CD14-positive monocyte (primary cell): ENCODE measurements around the gene PCDH15. TPM values are rescaled to one million over a fixed set of nuclear protein-coding genes. Genes with fewer than 3 reads are reported as not detected.

Experiments used
- DNase-seq, 3 donors: peaks; one replicate each; pipeline ENCODE4 v3.0.0-alpha.2; 2011 to 2022
- H2AFZ ChIP-seq: 2 replicates; pipeline ENCODE4 v1.6.0; 2012; ENCODE audit warnings: mild to moderate bottlenecking, low read depth, low read length, inconsistent platforms; ENCODE audit not compliant: insufficient read depth, poor library complexity, severe bottlenecking
- H3K27ac ChIP-seq, 2 donors: 1 replicate in 1 of 2; 2 replicates in 1 of 2; pipeline ENCODE4 v1.5.1; 2012 to 2013; ENCODE audit warnings: low read length in 2 of 2, control low read depth in 1 of 2, inconsistent platforms in 1 of 2, low read depth in 1 of 2, mild to moderate bottlenecking in 1 of 2
- H3K27me3 ChIP-seq, 2 donors: one replicate each; pipeline versions ENCODE4 v1.6.0 to v1.6.1; 2011 to 2013; ENCODE audit warnings: low read length in 2 of 2; ENCODE audit not compliant: control insufficient read depth in 2 of 2, insufficient read depth in 2 of 2
- H3K36me3 ChIP-seq, 2 donors: replicated peaks in 1 of 2; 1 replicate in 1 of 2; 2 replicates in 1 of 2; pipeline versions ENCODE4 v1.5.1 to v1.6.1; 2012 to 2013; ENCODE audit warnings: low read length in 2 of 2, control low read depth in 1 of 2, inconsistent platforms in 1 of 2, mild to moderate bottlenecking in 1 of 2; ENCODE audit not compliant: insufficient read depth in 2 of 2, control insufficient read depth in 1 of 2
- H3K4me1 ChIP-seq, 2 donors: 1 replicate in 1 of 2; 2 replicates in 1 of 2; pipeline versions ENCODE4 v1.5.1 to v1.6.1; 2012 to 2013; ENCODE audit warnings: low read length in 2 of 2, control low read depth in 1 of 2, inconsistent platforms in 1 of 2, mild to moderate bottlenecking in 1 of 2, moderate library complexity in 1 of 2; ENCODE audit not compliant: insufficient read depth in 2 of 2, control insufficient read depth in 1 of 2
- H3K4me2 ChIP-seq: replicated peaks from 2 replicates; pipeline ENCODE3; 2012; ENCODE audit warnings: low read length, moderate library complexity, mild to moderate bottlenecking; ENCODE audit not compliant: poor library complexity, severe bottlenecking; ENCODE audit errors: extremely low read depth
- H3K4me3 ChIP-seq, 3 experiments: fragments of 200-600 bp in 1 of 3; sonication (generic) in 1 of 3; replicated peaks in 1 of 3; 1 replicate in 2 of 3; 2 replicates in 1 of 3; pipeline ENCODE4 v1.5.1; 2011 to 2013; ENCODE audit warnings: low read length in 3 of 3, mild to moderate bottlenecking in 3 of 3, control low read depth in 2 of 3, low read depth in 2 of 3, inconsistent platforms in 1 of 3, moderate library complexity in 1 of 3
- H3K79me2 ChIP-seq: 2 replicates; pipeline ENCODE4 v1.6.0; 2012; ENCODE audit warnings: mild to moderate bottlenecking, control low read depth, inconsistent platforms, low read length, moderate library complexity; ENCODE audit not compliant: insufficient read depth
- H3K9ac ChIP-seq: 2 replicates; pipeline ENCODE4 v1.6.0; 2017; ENCODE audit warnings: low read length, mild to moderate bottlenecking; ENCODE audit not compliant: insufficient read depth, poor library complexity, severe bottlenecking
- H3K9me3 ChIP-seq, 2 donors: replicated peaks in 1 of 2; 1 replicate in 1 of 2; 2 replicates in 1 of 2; pipeline versions ENCODE4 v1.5.1 to v1.6.1; 2012 to 2013; ENCODE audit warnings: low read length in 2 of 2, control low read depth in 1 of 2; ENCODE audit not compliant: control insufficient read depth in 1 of 2, insufficient read depth in 1 of 2
- H4K20me1 ChIP-seq: 2 replicates; pipeline ENCODE4 v1.6.0; 2012; ENCODE audit warnings: mild to moderate bottlenecking, low read length, control low read depth, moderate library complexity; ENCODE audit not compliant: insufficient read depth
- H3K27ac Mint-ChIP-seq, 7 donors: one replicate each; pipeline ENCODE4 v1.8.0; 2020; ENCODE audit warnings: mild to moderate bottlenecking in 7 of 7, mixed read lengths in 7 of 7, moderate library complexity in 6 of 7, inconsistent platforms in 2 of 7
- H3K27me3 Mint-ChIP-seq, 3 donors: one replicate each; pipeline ENCODE4 v1.8.0; 2021 to 2022; ENCODE audit warnings: low read depth in 3 of 3, mild to moderate bottlenecking in 3 of 3, mixed read lengths in 3 of 3, moderate library complexity in 3 of 3, inconsistent platforms in 1 of 3
- H3K36me3 Mint-ChIP-seq, 2 donors: one replicate each; pipeline ENCODE4 v1.8.0; 2020; ENCODE audit warnings: mixed read lengths in 2 of 2, inconsistent platforms in 1 of 2, mild to moderate bottlenecking in 1 of 2
- H3K4me1 Mint-ChIP-seq: one replicate; pipeline ENCODE4 v1.8.0; 2020; ENCODE audit warnings: mild to moderate bottlenecking, mixed read lengths
- H3K4me3 Mint-ChIP-seq, 2 donors: one replicate each; pipeline ENCODE4 v1.8.0; 2020; ENCODE audit warnings: mild to moderate bottlenecking in 2 of 2, mixed read lengths in 2 of 2, moderate library complexity in 1 of 2
- H3K9me3 Mint-ChIP-seq, 7 donors: one replicate each; pipeline ENCODE4 v1.8.0; 2020 to 2022; ENCODE audit warnings: mixed read lengths in 7 of 7, mild to moderate bottlenecking in 6 of 7, moderate library complexity in 6 of 7, inconsistent platforms in 2 of 7
- CTCF ChIP-seq: fragments of 200-600 bp; IDR thresholded peaks from one replicate; pipeline ENCODE4 v1.8.0; 2022; ENCODE audit warnings: antibody characterized with exemption, mild to moderate bottlenecking
- WGBS: methylation state at CpG from one replicate; pipeline ENCODE4 v1.1.5; 2013; ENCODE audit warnings: missing lambda C conversion rate; ENCODE audit not compliant: insufficient coverage; 5-methylcytosine and 5-hydroxymethylcytosine counted together
- intact Hi-C, 2 donors: fragments of 100-400 bp; cut with micrococcal nuclease; formaldehyde crosslinking; loops; one replicate each; pipeline versions ENCODE4 v1.15.0 to v1.15.1; 2023
- polyA plus RNA-seq, 3 donors: library from polyadenylated mRNA; depleted of rRNA in 1 of 3; unstranded in 2 of 3; stranded (reverse) in 1 of 3; fragments of 300-500 nt in 2 of 3; fragments of >200 nt in 1 of 3; fragmentation: Illumina TruSeq in 2 of 3; gene quantifications; 1 replicate in 2 of 3; 2 replicates in 1 of 3; pipeline ENCODE4 v1.2.3, GENCODE V29; 2012 to 2021

PCDH15 gene
- polyA plus RNA-seq, 3 donors, result not detected

GRCh38 chr10:54772468-54773122 lies 28.4 kb downstream of the PCDH15 start:
- no peak for TF ChIP-seq CTCF
- intact Hi-C loops, result no loop called here

GRCh38 chr10:54769051-54769450 lies 32.0 kb downstream of the PCDH15 start:
- H3K27ac Mint-ChIP-seq, result no peak overlapping the region
- Histone ChIP-seq H3K9ac (no peak overlapping the region), H4K20me1 (no peaks in the 10 kb centered on the region), H3K4me3 (no peak overlapping the region), H3K79me2 (no peaks in the 10 kb centered on the region), H3K36me3 (no peaks in the 10 kb centered on the region), H2AFZ (no peak overlapping the region), H3K4me2 (no peak overlapping the region), H3K9me3 (no peaks in the 10 kb centered on the region), H3K27me3 (no peaks in the 10 kb centered on the region), H3K27ac (no peak overlapping the region), H3K4me1 (no peaks in the 10 kb centered on the region)
- no CpG with 5 or more reads among the region's 2 CpGs for WGBS
- intact Hi-C loops, result no loop called here
- DNase-seq, result no peak
- TF ChIP-seq CTCF, result no peak
- H3K36me3 Mint-ChIP-seq, result no peaks in the 10 kb centered on the region
- H3K27me3 Mint-ChIP-seq, result no peaks in the 10 kb centered on the region
- peaks cover 0 to 2% (median 0%) of the 10 kb centered on the region in 7 donors for H3K9me3 Mint-ChIP-seq
- H3K4me3 Mint-ChIP-seq, result no peak overlapping the region
- H3K4me1 Mint-ChIP-seq, result no peaks in the 10 kb centered on the region

More at GRCh38 chr10:54772468-54773122, 28.4 kb downstream of the PCDH15 start:
- no peaks in the 10 kb centered on the region for H3K4me1 ChIP-seq
- peaks cover 0 to 6% (median 0%) of the 10 kb centered on the region in 7 donors for H3K9me3 Mint-ChIP-seq
- no peak overlapping the region for H3K4me3 ChIP-seq
- no peak overlapping the region for H3K4me3 Mint-ChIP-seq
- H3K79me2 ChIP-seq, result no peaks in the 10 kb centered on the region
- no peaks in the 10 kb centered on the region for H3K4me1 Mint-ChIP-seq
- H3K27me3 Mint-ChIP-seq, result no peaks in the 10 kb centered on the region
- no peak overlapping the region for H3K27ac ChIP-seq
- no peaks in the 10 kb centered on the region for H4K20me1 ChIP-seq
- H3K9ac ChIP-seq, result no peak overlapping the region
- no peak overlapping the region for H2AFZ ChIP-seq
- H3K4me2 ChIP-seq, result no peak overlapping the region
- H3K36me3 Mint-ChIP-seq, result no peaks in the 10 kb centered on the region
- WGBS, result 100% methylated on average over 1 of the region's 6 CpGs
- no peaks in the 10 kb centered on the region for H3K27me3 ChIP-seq
- no peak for DNase-seq
- no peaks in the 10 kb centered on the region for H3K36me3 ChIP-seq
- no peak overlapping the region for H3K27ac Mint-ChIP-seq
- H3K9me3 ChIP-seq, result no peaks in the 10 kb centered on the region
